Fibroblast of the conjunctiva (primary cell): ENCODE data around the gene LY6G6C.

Experiments used
- DNase-seq: peaks from one replicate; pipeline ENCODE4 v3.0.0-alpha.2; 2010; ENCODE audit warnings: low read depth

Gene LY6G6C

GRCh38 chr6:31721351-31722020 lies at the start of gene LY6G6C:
LY6G6C (minus strand) TSS chr6:31721746; CDS start chr6:31721679, 67 bp downstream.
- DNase-seq, result no peak

GRCh38 chr6:31770860-31771259 lies 49.3 kb upstream of the LY6G6C start:
- DNase-seq, result no peak

- no peak for DNase-seq
Measured at GRCh38 chr6:31769684-31770371, 48.3 kb upstream of the LY6G6C start.

GRCh38 chr6:31768363-31769257 lies 47.1 kb upstream of the LY6G6C start:
- no peak for DNase-seq

- no peak for DNase-seq
Measured at GRCh38 chr6:31767096-31767645, 45.6 kb upstream of the LY6G6C start.

GRCh38 chr6:31765910-31766794 lies 44.6 kb upstream of the LY6G6C start:
- no peak for DNase-seq

GRCh38 chr6:31765559-31765909 lies 44.0 kb upstream of the LY6G6C start:
- DNase-seq, result no peak

- DNase-seq, result no peak
Measured at GRCh38 chr6:31764198-31764597, 42.7 kb upstream of the LY6G6C start.

- DNase-seq, result no peak
Measured at GRCh38 chr6:31763619-31763940, 42.0 kb upstream of the LY6G6C start.

GRCh38 chr6:31762878-31763618 lies 41.5 kb upstream of the LY6G6C start:
- DNase-seq, result no peak

- no peak for DNase-seq
Measured at GRCh38 chr6:31762356-31762755, 40.8 kb upstream of the LY6G6C start, which contains the start of gene SAPCD1. SAPCD1 (plus strand) TSS chr6:31762656; CDS start chr6:31763055, 399 bp downstream.

- DNase-seq, result no peak
Measured at GRCh38 chr6:31761343-31761742, 39.8 kb upstream of the LY6G6C start.

- DNase-seq, result no peak
Measured at GRCh38 chr6:31760790-31761189, 39.2 kb upstream of the LY6G6C start.

- no peak for DNase-seq
Measured at GRCh38 chr6:31758281-31758680, 36.7 kb upstream of the LY6G6C start.

- DNase-seq, result no peak
Measured at GRCh38 chr6:31752739-31753319, 31.3 kb upstream of the LY6G6C start.

GRCh38 chr6:31750411-31751022 lies 29.0 kb upstream of the LY6G6C start:
- DNase-seq, result no peak

- no peak for DNase-seq
Measured at GRCh38 chr6:31749301-31750036, 27.9 kb upstream of the LY6G6C start.

- DNase-seq, result no peak
Measured at GRCh38 chr6:31744422-31744821, 22.9 kb upstream of the LY6G6C start.

- no peak for DNase-seq
Measured at GRCh38 chr6:31742894-31743293, 21.3 kb upstream of the LY6G6C start.
